ENCODE results near the gene BARX2. TPM values are rescaled to one million over a fixed set of nuclear protein-coding genes. Genes with fewer than 3 reads are reported as not detected.

The BARX2 gene
- total RNA-seq, 3 donors from 2014 or later (not counting 1 experiment from before 2014, with no cell fraction given) = not detected

DNA sequence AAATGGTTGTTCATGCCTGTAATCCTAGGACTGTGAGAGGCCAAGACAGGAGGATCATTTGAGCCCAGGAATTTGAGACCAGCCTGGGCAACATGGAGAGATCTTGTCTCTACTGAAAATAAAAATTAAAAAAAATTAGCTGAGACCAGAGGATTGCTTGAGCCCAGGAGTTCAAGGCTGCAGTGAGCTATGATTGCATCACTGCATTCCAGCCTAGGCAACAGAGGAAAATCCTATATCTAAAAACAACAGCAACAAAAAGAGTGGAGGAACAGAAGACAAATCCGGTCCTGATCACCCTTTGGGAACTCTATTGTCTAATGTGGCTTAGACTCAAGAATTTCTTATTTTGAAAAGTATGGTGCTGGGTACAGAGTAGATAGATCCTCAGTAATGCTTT is 17.3 kb downstream of the BARX2 start:
- Histone ChIP-seq H3K27ac (ENCODE audit: low read length) (no peak overlapping the region), H3K4me1 (ENCODE audit: control insufficient read depth, insufficient read depth, low read length) (no peaks in the 10 kb centered on the region), H3K4me3 (ENCODE audit: low read length) (no peak overlapping the region), H3K36me3 (ENCODE audit: control insufficient read depth, insufficient read depth, low read length) (no peaks in the 10 kb centered on the region), H3K27me3 (ENCODE audit: control insufficient read depth, insufficient read depth, low read length) (no peaks in the 10 kb centered on the region), H3K9me3 (ENCODE audit: control insufficient read depth, insufficient read depth, low read length) (no peaks in the 10 kb centered on the region)
- Mint-ChIP-seq H3K4me3 (no peak overlapping the region), H3K9me3 (no peaks in the 10 kb centered on the region), H3K36me3 (no peaks in the 10 kb centered on the region), H3K27ac (no peak overlapping the region), H3K4me1 (no peaks in the 10 kb centered on the region), H3K27me3 (ENCODE audit: low read depth in 2 of 2) (peaks cover 9 to 16% of the 10 kb centered on the region in 2 donors)
- intact Hi-C loops (cut with micrococcal nuclease) = no loop called here
- TF ChIP-seq, protein P1, sequence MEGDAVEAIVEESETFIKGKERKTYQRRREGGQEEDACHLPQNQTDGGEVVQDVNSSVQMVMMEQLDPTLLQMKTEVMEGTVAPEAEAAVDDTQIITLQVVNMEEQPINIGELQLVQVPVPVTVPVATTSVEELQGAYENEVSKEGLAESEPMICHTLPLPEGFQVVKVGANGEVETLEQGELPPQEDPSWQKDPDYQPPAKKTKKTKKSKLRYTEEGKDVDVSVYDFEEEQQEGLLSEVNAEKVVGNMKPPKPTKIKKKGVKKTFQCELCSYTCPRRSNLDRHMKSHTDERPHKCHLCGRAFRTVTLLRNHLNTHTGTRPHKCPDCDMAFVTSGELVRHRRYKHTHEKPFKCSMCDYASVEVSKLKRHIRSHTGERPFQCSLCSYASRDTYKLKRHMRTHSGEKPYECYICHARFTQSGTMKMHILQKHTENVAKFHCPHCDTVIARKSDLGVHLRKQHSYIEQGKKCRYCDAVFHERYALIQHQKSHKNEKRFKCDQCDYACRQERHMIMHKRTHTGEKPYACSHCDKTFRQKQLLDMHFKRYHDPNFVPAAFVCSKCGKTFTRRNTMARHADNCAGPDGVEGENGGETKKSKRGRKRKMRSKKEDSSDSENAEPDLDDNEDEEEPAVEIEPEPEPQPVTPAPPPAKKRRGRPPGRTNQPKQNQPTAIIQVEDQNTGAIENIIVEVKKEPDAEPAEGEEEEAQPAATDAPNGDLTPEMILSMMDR (IDR thresholded peaks at IDR 0.05) = no peak
- ATAC-seq = no peak
- no peak for DNase-seq
- no CpG with 5 or more reads among the region's 1 CpG for WGBS (ENCODE audit: insufficient coverage)

DNA sequence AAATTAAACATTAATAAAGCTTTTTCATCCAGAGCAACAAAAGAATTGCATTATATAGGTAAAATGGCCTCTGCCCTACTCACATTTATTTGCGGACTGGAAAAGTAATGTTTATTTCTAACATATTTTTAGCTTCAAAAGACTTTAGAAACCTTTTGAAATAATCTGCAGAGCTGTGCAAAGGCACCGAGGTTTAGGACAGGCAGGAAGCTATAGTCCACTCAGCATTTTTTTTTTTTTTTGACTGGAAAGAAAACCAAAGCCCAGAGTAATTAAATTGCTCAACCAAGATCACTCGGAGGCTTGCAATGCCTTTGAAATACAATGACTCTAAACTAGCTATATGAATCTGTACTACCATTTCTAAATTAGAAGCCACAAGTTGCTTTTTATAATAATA is 19.1 kb downstream of the BARX2 start:
- H3K4me3 Mint-ChIP-seq = no peak overlapping the region
- peaks cover 9 to 16% of the 10 kb centered on the region in 2 donors for H3K27me3 Mint-ChIP-seq (ENCODE audit: low read depth in 2 of 2)
- H3K27ac ChIP-seq (ENCODE audit: low read length) = no peak overlapping the region
- no peaks in the 10 kb centered on the region for H3K9me3 ChIP-seq (ENCODE audit: control insufficient read depth, insufficient read depth, low read length)
- no peaks in the 10 kb centered on the region for H3K27me3 ChIP-seq (ENCODE audit: control insufficient read depth, insufficient read depth, low read length)
- ATAC-seq (no peak), DNase-seq (no peak)
- WGBS (ENCODE audit: insufficient coverage) = 59% methylated on average over 1 of the region's 3 CpGs
- no peaks in the 10 kb centered on the region for H3K4me1 Mint-ChIP-seq
- H3K36me3 Mint-ChIP-seq = no peaks in the 10 kb centered on the region
- no peak overlapping the region for H3K4me3 ChIP-seq (ENCODE audit: low read length)
- intact Hi-C loops (cut with micrococcal nuclease) = no loop called here
- no peaks in the 10 kb centered on the region for H3K4me1 ChIP-seq (ENCODE audit: control insufficient read depth, insufficient read depth, low read length)
- TF ChIP-seq, protein P1 (IDR thresholded peaks at IDR 0.05) = no peak
- no peaks in the 10 kb centered on the region for H3K36me3 ChIP-seq (ENCODE audit: control insufficient read depth, insufficient read depth, low read length)
- H3K9me3 Mint-ChIP-seq = no peaks in the 10 kb centered on the region
- H3K27ac Mint-ChIP-seq = no peak overlapping the region

DNA sequence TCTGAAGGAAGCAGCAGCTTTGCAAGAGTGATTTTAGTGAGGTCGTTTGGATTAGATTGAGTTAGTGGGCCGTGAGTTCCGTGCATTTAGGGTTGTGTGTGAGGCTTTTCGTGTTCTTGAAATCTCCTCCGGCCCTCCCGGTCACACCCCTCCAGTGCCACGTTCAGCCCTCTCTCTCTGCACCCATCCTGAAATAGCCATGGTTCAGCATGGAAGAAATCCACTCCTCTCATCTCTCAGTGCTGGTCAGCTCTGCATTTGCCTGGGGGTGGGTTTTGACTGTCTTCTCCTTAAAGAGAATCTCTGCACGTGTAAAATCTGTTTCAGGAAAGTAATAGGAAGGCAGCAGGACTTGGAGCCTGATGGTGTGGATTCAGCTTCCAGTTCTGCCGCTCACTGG is 19.8 kb downstream of the BARX2 start:
- no peak overlapping the region for H3K27ac Mint-ChIP-seq
- peaks cover 6 to 16% of the 10 kb centered on the region in 2 donors for H3K27me3 Mint-ChIP-seq (ENCODE audit: low read depth in 2 of 2)
- Histone ChIP-seq H3K27me3 (ENCODE audit: control insufficient read depth, insufficient read depth, low read length) (no peaks in the 10 kb centered on the region), H3K4me1 (ENCODE audit: control insufficient read depth, insufficient read depth, low read length) (no peaks in the 10 kb centered on the region), H3K4me3 (ENCODE audit: low read length) (no peak overlapping the region), H3K27ac (ENCODE audit: low read length) (no peak overlapping the region), H3K36me3 (ENCODE audit: control insufficient read depth, insufficient read depth, low read length) (no peaks in the 10 kb centered on the region), H3K9me3 (ENCODE audit: control insufficient read depth, insufficient read depth, low read length) (no peaks in the 10 kb centered on the region)
- DNase-seq (no peak), ATAC-seq (no peak)
- H3K9me3 Mint-ChIP-seq = peaks cover 0 to under 1% of the 10 kb centered on the region in 2 donors
- intact Hi-C loops (cut with micrococcal nuclease) = no loop called here
- H3K4me1 Mint-ChIP-seq = no peaks in the 10 kb centered on the region
- TF ChIP-seq, protein P1 (IDR thresholded peaks at IDR 0.05) = no peak
- H3K4me3 Mint-ChIP-seq = no peak overlapping the region
- 65% methylated on average over 6 of the region's 9 CpGs for WGBS (ENCODE audit: insufficient coverage)
- no peaks in the 10 kb centered on the region for H3K36me3 Mint-ChIP-seq

DNA sequence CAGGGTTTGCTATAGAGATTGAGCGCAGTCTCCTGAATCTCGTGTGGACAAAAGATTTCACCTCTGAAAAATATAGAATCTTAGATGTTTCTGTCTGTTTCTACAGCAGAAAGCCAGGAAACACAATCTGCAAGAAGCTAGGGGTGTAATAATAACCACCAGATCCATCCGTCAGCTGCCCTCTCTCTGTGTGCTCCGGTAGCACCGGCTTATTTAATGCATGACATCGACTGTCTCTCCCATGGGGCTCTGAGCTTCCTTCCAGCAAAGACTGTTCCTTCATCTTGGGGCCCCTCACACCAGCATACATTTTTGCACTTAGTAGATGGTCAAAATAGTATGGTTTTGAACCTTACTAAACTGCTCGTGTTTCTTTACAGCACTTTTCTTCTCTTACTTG is 20.2 kb downstream of the BARX2 start:
- peaks cover 0 to 2% of the 10 kb centered on the region in 2 donors for H3K9me3 Mint-ChIP-seq
- H3K4me1 Mint-ChIP-seq = no peaks in the 10 kb centered on the region
- no peak for DNase-seq
- H3K9me3 ChIP-seq (ENCODE audit: control insufficient read depth, insufficient read depth, low read length) = no peaks in the 10 kb centered on the region
- 82% methylated on average over 7 of the region's 7 CpGs for WGBS (ENCODE audit: insufficient coverage)
- H3K27me3 ChIP-seq (ENCODE audit: control insufficient read depth, insufficient read depth, low read length) = no peaks in the 10 kb centered on the region
- no peak overlapping the region for H3K27ac Mint-ChIP-seq
- H3K36me3 Mint-ChIP-seq = no peaks in the 10 kb centered on the region
- H3K27ac ChIP-seq (ENCODE audit: low read length) = no peak overlapping the region
- H3K36me3 ChIP-seq (ENCODE audit: control insufficient read depth, insufficient read depth, low read length) = no peaks in the 10 kb centered on the region
- TF ChIP-seq, protein P1 (IDR thresholded peaks at IDR 0.05) = no peak
- no peak overlapping the region for H3K4me3 Mint-ChIP-seq
- peaks cover 9 to 16% of the 10 kb centered on the region in 2 donors for H3K27me3 Mint-ChIP-seq (ENCODE audit: low read depth in 2 of 2)
- no peak for ATAC-seq
- intact Hi-C loops (cut with micrococcal nuclease) = no loop called here
- no peaks in the 10 kb centered on the region for H3K4me1 ChIP-seq (ENCODE audit: control insufficient read depth, insufficient read depth, low read length)
- no peak overlapping the region for H3K4me3 ChIP-seq (ENCODE audit: low read length)

All from natural killer cell (primary cell).